ENCODE results near the gene ZDHHC20.

Gene ZDHHC20

DNA sequence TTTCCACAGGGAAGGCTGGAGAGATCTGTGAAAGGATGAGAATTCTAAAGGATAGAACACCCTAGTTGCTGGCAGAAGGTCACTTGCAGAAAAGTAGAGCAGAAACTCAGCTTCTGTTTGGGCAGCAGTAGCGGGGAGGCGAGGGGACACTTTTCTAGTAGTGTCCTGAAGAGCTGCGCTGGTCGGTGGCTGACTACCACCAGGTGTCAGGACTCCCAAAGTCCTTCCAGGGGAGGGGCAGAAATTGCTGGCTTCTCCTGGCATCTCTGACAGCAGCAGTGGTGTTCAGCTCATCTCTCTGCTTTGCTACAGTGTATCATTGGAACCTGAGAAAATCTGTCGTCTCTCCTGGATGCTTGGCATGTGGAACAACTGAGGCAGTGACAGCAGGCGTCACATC lies 120.9 kb downstream of the ZDHHC20 start:
- no peak for TF ChIP-seq SP1 (IDR thresholded peaks at IDR 0.05)
- DNase-seq (ENCODE audit: extremely low spot score) = no peak
- CTCF ChIA-PET = no interaction called here
- POLR2A ChIA-PET = no interaction called here

DNA sequence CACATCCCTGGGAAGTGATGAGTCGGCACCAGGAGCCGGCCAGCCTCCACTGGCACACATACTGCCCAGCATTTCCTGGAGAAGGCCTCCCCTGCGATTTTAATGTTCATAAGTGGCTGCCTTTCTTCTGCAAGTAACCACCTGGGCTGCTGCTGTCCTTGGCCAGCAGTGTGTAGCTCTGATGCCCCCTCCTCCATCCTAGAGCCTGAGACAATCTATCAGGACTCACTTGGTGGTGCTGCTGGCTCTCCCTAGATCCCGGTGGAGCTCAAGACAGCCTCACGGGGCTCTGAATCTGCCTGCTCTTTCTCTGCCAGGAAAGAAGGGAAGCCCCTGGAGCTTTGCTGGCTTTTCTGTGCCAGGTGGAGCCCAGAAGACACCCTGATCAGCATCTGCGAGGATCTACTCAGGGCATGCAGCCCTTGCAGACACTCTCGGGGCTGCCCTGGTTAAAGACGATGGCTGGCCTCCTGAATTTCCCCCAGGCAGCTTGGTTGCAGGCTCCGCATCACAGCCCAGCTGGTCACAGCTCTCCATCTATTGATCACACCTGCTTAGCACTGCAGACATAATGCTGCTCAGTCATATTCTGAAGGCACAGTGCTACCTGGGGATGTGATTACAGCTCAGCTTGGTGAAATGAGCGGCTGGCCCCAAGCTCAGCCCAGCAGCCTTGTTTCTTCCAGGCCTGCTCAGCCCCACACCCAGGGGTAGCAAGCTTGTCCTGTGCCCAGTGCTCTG lies 122.3 kb downstream of the ZDHHC20 start:
- ChIA-PET POLR2A (no interaction called here), CTCF (no interaction called here)
- DNase-seq (ENCODE audit: extremely low spot score) = no peak
- TF ChIP-seq ARNT (IDR thresholded peaks at IDR 0.05) (no peak), TARDBP (IDR thresholded peaks at IDR 0.05) (no peak), NFRKB (IDR thresholded peaks at IDR 0.05) (no peak), HDGF (IDR thresholded peaks at IDR 0.05; ENCODE audit: borderline replicate concordance) (no peak), BHLHE40 (IDR thresholded peaks at IDR 0.05; ENCODE audit: borderline replicate concordance) (no peak), LEF1 (IDR thresholded peaks at IDR 0.05; ENCODE audit: borderline replicate concordance) (no peak), L3MBTL2 (conservative IDR thresholded peaks at IDR 0.05) (no peak), SP1 (IDR thresholded peaks at IDR 0.05) (no peak), SUZ12 (IDR thresholded peaks at IDR 0.05) (no peak), FOXK2 (IDR thresholded peaks at IDR 0.05) (no peak), ZNF384 (IDR thresholded peaks at IDR 0.05) (no peak), CTBP1 (IDR thresholded peaks at IDR 0.05; ENCODE audit: borderline replicate concordance) (no peak), FOXA1 (IDR thresholded peaks at IDR 0.05) (no peak), ELF4 (IDR thresholded peaks at IDR 0.05) (no peak), FOXM1 (IDR thresholded peaks at IDR 0.05; ENCODE audit: borderline replicate concordance) (no peak)
- TF ChIP-seq, protein P1, sequence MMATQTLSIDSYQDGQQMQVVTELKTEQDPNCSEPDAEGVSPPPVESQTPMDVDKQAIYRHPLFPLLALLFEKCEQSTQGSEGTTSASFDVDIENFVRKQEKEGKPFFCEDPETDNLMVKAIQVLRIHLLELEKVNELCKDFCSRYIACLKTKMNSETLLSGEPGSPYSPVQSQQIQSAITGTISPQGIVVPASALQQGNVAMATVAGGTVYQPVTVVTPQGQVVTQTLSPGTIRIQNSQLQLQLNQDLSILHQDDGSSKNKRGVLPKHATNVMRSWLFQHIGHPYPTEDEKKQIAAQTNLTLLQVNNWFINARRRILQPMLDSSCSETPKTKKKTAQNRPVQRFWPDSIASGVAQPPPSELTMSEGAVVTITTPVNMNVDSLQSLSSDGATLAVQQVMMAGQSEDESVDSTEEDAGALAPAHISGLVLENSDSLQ (IDR thresholded peaks at IDR 0.05) = no peak

DNA sequence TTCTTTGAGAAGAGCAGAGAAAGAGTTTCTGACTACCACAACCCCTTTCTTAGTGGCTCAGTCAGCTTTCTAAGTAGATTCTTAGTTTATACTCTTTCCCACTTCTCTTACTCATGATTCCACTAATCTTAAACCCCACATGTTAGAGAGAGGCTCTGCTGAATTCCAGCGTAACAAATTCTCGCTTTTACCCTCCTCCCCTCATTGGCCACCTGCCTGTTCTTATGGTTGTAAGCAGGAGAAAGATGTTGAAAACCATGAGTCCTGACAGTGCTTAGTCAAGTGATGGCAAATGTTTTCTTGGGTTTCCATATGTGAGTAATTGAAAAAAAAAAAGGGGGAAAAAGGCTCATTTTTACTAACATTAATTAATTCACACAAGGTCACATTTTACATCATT lies 125.9 kb downstream of the ZDHHC20 start:
- POLR2A ChIA-PET = no interaction called here
- CTCF ChIA-PET = no interaction called here
- DNase-seq (ENCODE audit: extremely low spot score) = no peak
- TF ChIP-seq FOXK2 (IDR thresholded peaks at IDR 0.05) (no peak), FOXM1 (IDR thresholded peaks at IDR 0.05; ENCODE audit: borderline replicate concordance) (no peak), FOXA1 (IDR thresholded peaks at IDR 0.05) (no peak), SUZ12 (IDR thresholded peaks at IDR 0.05) (no peak), HDGF (IDR thresholded peaks at IDR 0.05; ENCODE audit: borderline replicate concordance) (no peak), ZNF384 (IDR thresholded peaks at IDR 0.05) (no peak), NFRKB (IDR thresholded peaks at IDR 0.05) (no peak), CTBP1 (IDR thresholded peaks at IDR 0.05; ENCODE audit: borderline replicate concordance) (no peak), ELF4 (IDR thresholded peaks at IDR 0.05) (no peak), LEF1 (IDR thresholded peaks at IDR 0.05; ENCODE audit: borderline replicate concordance) (no peak), BHLHE40 (IDR thresholded peaks at IDR 0.05; ENCODE audit: borderline replicate concordance) (no peak), SP1 (IDR thresholded peaks at IDR 0.05) (no peak), L3MBTL2 (conservative IDR thresholded peaks at IDR 0.05) (no peak), TARDBP (IDR thresholded peaks at IDR 0.05) (no peak), ARNT (IDR thresholded peaks at IDR 0.05) (no peak)
- TF ChIP-seq, protein P1 (IDR thresholded peaks at IDR 0.05) = no peak

DNA sequence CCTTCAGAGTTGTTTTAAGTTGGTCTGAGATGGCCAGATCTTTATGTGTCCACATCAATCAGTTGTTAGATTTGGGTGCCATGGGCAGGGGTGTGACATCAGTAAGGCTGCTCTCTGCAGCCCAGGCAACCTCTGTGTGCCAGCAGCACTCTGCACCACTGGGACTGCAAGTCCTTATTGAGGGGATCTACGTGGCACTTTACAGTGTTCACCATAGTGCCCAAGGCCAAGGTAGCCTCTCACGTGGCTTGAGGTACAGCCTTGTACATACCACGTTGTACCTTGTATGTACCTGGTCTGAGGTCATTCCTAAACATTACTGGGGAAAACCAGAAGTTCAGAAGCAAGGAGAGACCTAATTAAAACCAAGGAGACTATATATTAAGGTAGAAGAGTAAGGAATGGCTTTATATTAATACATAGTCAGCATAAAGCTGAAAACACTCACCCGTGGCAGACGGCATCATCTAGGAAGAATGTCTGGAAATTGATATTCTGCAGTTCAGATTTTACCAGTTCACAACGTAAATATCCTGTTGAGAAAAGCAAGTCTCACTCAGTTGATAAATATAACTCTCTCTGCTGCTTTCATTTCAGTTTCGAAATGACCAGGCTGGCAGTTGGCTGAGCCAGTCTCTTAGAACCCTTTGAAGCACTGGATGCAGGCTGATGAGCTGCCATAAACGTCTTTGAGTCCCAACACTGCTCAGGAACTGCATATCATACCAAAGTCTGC lies 128.8 kb downstream of the ZDHHC20 start:
- POLR2A ChIA-PET = no interaction called here
- no peak for TF ChIP-seq ZNF384 (IDR thresholded peaks at IDR 0.05)
- no peak for TF ChIP-seq FOXK2 (IDR thresholded peaks at IDR 0.05)
- TF ChIP-seq, protein P1 (IDR thresholded peaks at IDR 0.05) = no peak
- no peak for TF ChIP-seq FOXA1 (IDR thresholded peaks at IDR 0.05)
- no peak for TF ChIP-seq BHLHE40 (IDR thresholded peaks at IDR 0.05; ENCODE audit: borderline replicate concordance)
- TF ChIP-seq FOXM1 (IDR thresholded peaks at IDR 0.05; ENCODE audit: borderline replicate concordance) = no peak
- TF ChIP-seq L3MBTL2 (conservative IDR thresholded peaks at IDR 0.05) = no peak
- no peak for TF ChIP-seq ARNT (IDR thresholded peaks at IDR 0.05)
- no peak for TF ChIP-seq ELF4 (IDR thresholded peaks at IDR 0.05)
- TF ChIP-seq SP1 (IDR thresholded peaks at IDR 0.05) = no peak
- TF ChIP-seq CTBP1 (IDR thresholded peaks at IDR 0.05; ENCODE audit: borderline replicate concordance) = no peak
- no peak for TF ChIP-seq LEF1 (IDR thresholded peaks at IDR 0.05; ENCODE audit: borderline replicate concordance)
- no peak for DNase-seq (ENCODE audit: extremely low spot score)
- CTCF ChIA-PET = no interaction called here

DNA sequence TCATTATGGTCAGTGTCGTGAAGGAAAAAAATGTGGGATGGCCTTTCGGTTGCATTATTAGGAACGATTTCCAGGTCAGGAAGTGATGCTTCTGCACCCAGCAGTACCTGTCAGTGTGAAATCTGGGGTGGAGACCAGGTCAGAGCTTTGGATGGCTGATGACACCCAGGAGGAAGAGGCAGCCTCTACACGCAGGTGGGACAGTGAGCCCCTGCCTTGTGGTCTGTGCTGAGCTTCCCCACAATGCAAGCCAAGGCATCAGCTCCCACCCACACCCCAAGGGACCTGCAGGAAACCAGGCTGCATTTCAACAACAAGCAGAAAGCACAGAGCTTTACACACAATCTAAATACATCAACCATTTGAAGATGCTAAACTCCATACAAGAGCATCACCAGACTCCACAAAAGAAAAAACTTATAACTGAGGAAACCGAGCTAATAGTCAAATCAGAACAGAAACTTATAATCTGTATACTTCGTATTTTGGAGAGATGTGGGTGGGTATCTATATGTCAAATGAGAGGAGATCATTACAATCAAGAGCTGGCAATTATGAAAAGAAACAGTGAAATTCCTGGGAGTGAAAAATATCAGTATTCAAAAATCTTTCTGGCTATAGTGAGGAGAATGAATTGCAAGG lies 130.1 kb downstream of the ZDHHC20 start:
- ChIA-PET POLR2A (no interaction called here), CTCF (no interaction called here)
- TF ChIP-seq TARDBP (IDR thresholded peaks at IDR 0.05) = no peak
- TF ChIP-seq HDGF (IDR thresholded peaks at IDR 0.05; ENCODE audit: borderline replicate concordance) = no peak
- no peak for TF ChIP-seq CTBP1 (IDR thresholded peaks at IDR 0.05; ENCODE audit: borderline replicate concordance)
- no peak for TF ChIP-seq NFRKB (IDR thresholded peaks at IDR 0.05)
- TF ChIP-seq ZNF384 (IDR thresholded peaks at IDR 0.05) = no peak
- no peak for TF ChIP-seq SUZ12 (IDR thresholded peaks at IDR 0.05)
- TF ChIP-seq LEF1 (IDR thresholded peaks at IDR 0.05; ENCODE audit: borderline replicate concordance) = no peak
- no peak for TF ChIP-seq ARNT (IDR thresholded peaks at IDR 0.05)
- no peak for TF ChIP-seq FOXK2 (IDR thresholded peaks at IDR 0.05)
- TF ChIP-seq FOXA1 (IDR thresholded peaks at IDR 0.05) = no peak
- no peak for TF ChIP-seq L3MBTL2 (conservative IDR thresholded peaks at IDR 0.05)
- no peak for TF ChIP-seq ELF4 (IDR thresholded peaks at IDR 0.05)
- TF ChIP-seq, protein P1 (IDR thresholded peaks at IDR 0.05) = no peak
- TF ChIP-seq BHLHE40 (IDR thresholded peaks at IDR 0.05; ENCODE audit: borderline replicate concordance) = no peak
- no peak for TF ChIP-seq SP1 (IDR thresholded peaks at IDR 0.05)
- TF ChIP-seq FOXM1 (IDR thresholded peaks at IDR 0.05; ENCODE audit: borderline replicate concordance) = no peak
- DNase-seq (ENCODE audit: extremely low spot score) = no peak

All from HEK293T (cell line).